ENCODE measurements around the gene ANGPTL5.
"Not testable (repeated sequence)": the region's sequence is repeated elsewhere in the genome, so short reads cannot be mapped to it uniquely, and the experiment has no call there.

Gene ANGPTL5

GRCh38 chr11:101885631-101886030, 30.7 kb downstream of the ANGPTL5 start:
- no peak for DNase-seq (ENCODE audit: low read depth)

- DNase-seq (ENCODE audit: low read depth): no peak
Observed at GRCh38 chr11:101881586-101881985, 34.7 kb downstream of the ANGPTL5 start.

DNA sequence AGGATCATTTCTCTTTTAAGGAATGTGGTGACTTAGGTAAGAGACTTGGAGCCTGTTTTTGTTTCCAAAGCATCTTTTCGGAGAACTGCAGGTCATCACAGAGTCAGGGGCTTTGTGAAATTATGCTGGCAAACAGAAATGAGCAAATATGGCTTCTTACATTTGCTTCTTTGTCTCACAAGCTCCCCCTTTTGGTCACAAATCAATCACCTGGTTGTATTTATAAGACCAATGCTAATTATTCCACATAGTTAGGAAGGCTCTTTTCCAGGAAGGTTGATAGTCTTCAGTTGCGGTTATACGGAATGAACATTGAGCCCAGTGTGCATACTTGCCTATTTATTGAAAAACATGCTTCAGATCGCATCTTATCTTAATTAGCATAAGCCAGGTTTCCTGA, 36.1 kb downstream of the ANGPTL5 start:
- DNase-seq (ENCODE audit: low read depth): no peak

GRCh38 chr11:101872171-101872882, 44.0 kb downstream of the ANGPTL5 start:
- no peak for DNase-seq (ENCODE audit: low read depth)

- no peak for DNase-seq (ENCODE audit: low read depth)
Observed at GRCh38 chr11:101870510-101870909, 45.8 kb downstream of the ANGPTL5 start.

DNA sequence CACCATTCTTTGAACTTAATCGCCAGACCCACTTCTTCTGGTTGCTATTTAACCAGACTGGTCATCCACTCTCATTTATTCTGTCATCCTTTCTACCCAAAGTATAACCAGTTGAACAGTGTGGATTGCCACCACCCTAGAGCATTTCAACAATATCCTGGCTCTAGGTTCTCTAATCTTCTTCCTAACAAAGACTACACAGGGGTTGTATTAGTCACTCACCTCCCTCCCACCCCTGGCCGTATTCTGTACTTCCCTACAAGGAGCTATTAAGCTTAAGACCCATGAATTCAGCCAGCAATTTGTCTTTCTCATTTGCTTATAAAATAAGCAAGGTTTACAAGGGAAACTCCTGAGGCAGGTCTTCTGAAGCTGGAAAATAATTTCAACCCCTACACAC, 48.4 kb downstream of the ANGPTL5 start:
- DNase-seq (ENCODE audit: low read depth): no peak

DNA sequence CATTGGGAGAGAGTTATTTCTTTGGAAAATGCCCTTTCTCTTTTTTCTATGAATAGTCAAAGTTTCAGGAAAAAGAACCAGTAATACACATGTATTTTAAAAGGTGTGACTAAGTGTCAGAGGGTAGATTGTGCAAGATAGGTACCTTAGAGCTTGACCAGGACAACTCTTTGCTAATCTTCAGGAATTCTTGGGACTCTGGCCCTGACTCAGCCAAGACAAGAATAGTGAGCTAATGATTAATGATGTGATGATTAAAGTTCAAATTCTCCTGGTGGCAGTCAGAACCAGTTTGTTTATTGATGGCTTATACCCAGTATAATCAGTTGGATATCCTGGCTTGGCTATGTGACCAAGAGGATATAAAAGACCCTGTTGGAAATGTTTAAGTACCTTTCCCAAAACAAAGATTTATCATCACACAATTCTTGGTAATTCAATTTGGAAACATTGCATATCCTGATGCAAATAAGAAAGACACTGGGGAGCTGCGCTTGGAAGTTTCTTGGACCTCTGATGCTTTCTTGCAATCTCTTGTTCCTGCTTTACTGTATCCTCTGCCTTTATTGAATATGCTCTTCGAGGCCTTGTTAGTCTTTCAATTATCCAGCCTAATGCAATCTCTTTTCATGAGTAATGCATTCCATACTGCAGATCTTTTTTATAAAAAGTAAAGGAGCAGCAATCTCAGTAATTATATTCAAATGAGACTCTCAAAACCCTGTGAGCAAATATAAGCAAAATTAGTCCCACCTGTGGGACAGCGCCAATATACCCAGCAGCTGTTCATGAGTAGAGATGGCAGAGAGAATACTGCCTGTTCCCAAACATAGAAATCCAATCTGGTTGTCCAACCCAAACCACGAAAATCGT, 49.5 kb downstream of the ANGPTL5 start:
- DNase-seq (ENCODE audit: low read depth): no peak

- no peak for DNase-seq (ENCODE audit: low read depth)
Observed at GRCh38 chr11:101864098-101864497, 52.2 kb downstream of the ANGPTL5 start.

DNA sequence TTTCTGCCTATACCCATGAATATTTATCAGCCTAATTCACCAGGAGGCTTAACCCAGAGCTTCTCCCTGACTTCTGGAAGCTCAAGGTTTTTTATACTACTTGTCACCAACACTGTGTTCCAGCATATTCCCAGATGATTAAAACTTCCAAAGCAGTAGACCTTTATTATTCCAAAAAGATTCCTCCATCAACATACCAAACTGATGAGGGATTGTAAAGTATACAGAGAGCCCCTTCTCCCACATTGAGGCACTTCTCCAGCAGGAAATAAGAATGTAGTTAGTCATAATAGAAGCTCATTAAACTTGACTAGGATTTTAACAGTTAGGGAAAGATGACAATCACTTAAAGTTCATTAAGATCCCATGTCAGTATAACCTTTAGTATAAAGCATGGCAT, 53.0 kb downstream of the ANGPTL5 start:
- DNase-seq (ENCODE audit: low read depth): no peak

GRCh38 chr11:101862391-101863233, 53.7 kb downstream of the ANGPTL5 start:
- DNase-seq (ENCODE audit: low read depth): no peak

DNA sequence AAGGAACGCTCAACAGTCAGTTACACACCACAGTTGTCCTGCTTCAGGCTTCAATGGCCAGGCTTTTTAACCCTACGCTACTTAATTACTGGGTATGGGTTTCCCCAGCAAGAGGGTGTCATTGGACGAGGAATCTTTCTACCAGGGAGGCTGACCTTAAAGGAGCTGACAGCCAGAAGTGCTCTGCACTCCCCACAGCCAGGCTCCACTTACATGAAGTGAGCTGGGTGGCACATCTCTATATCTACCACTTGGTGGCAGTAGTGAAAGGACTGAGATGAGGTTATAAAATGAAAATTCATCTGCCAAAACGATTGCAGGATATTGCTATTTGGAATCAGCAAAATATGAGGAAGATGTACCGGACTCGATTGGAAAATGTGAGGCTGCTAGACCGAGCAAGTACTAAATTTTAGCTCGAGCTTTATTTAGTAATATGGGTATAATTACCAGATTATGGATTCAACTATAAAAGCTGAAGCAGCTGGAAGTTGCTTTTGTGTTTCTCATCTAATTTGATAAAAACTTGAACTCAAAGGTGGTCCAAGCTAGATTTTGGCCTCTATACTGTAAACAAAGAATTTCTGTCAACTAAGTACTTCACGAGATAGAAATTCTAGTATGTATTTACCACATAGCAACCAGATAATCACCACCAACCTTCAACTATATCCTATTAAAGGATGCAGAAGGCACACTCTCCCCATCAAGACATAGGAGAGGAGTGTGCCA, 55.5 kb downstream of the ANGPTL5 start:
- DNase-seq (ENCODE audit: low read depth): no peak

- not testable (repeated sequence) for DNase-seq (ENCODE audit: low read depth)
Observed at GRCh38 chr11:101852260-101852659, 64.1 kb downstream of the ANGPTL5 start.

DNA sequence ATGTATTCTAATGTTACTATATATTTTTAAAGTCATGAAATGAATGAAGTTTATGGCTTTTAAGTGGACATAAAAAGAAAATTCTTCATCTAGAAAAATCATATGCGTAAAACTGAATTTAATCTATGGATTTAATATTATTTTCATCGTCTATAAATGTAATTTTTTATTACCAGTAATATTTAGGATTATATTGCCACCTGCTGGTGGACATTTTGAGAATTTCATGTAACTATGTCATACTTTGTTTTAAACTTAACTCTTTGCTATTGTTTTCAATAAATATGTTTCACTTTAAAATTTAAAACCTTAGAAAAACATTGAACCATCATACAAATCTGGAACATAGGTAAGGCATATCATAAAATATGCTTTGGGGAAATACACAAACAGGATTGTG, 68.1 kb downstream of the ANGPTL5 start:
- no peak for DNase-seq (ENCODE audit: low read depth)

DNA sequence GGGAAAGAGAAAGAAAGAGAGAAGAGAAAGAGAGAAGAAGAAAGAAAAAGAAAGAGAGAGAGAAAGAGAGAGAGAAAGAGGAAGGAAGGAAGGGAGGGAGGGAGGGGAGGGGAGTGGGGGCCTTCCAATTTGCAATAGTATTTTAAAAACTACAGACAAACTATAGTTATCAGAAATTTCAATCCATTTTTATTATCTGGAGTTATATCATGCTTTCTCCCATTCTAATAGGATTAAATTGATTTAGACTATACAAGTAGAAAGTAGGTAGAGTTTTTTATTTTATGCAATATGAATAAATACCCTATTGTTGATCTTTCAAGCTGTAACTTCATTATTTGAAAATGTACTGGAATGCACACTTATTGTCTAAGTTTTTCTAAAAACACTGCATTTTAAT, 71.7 kb downstream of the ANGPTL5 start:
- no peak for DNase-seq (ENCODE audit: low read depth)

GRCh38 chr11:101840704-101841103, 75.6 kb downstream of the ANGPTL5 start:
- no peak for DNase-seq (ENCODE audit: low read depth)

All from stimulated activated CD8-positive, alpha-beta memory T cell treated with anti-CD3 and anti-CD28 coated beads, Interleukin-12 subunit alpha, Interleukin-12 subunit beta, amount 100 ng/mL, for 4 hours (primary cell).